ENCODE results near the gene PALD1.

GRCh38 chr10:70564901-70565351 lies 86.4 kb downstream of the PALD1 start:
- TF ChIP-seq CTCF (IDR thresholded peaks at IDR 0.05) (no peak), POLR2A (IDR thresholded peaks at IDR 0.05) (no peak)

Data from testis (tissue), 2 donors.